ENCODE measurements around the gene KCND1. TPM values are rescaled to one million over a fixed set of nuclear protein-coding genes. Genes with fewer than 3 reads are reported as not detected.

The KCND1 gene
- total and polyA plus RNA-seq, 7 donors = 0.03 to 0.44 (median 0.30) TPM

- WGBS, 3 donors = 83 to 89% (median 84%) methylated on average over 3 of the region's 3 CpGs
- no peak overlapping the region for H3K4me3 ChIP-seq
- TF ChIP-seq CTCF (IDR thresholded peaks at IDR 0.05) = no peak
- H3K27ac ChIP-seq = no peak overlapping the region
- peaks cover 0 to 40% of the 10 kb centered on the region in 2 donors for H3K36me3 ChIP-seq (ENCODE audit: insufficient read depth in 1 of 2, low read depth in 1 of 2)
- intact Hi-C loops (cut with DNase I) = loop anchor here in 1 of 2 donors (10.0 kb wide), 1 partner anchor 71 kb away; the partner anchor contains the start of gene TFE3
- H3K9me3 ChIP-seq = no peaks in the 10 kb centered on the region
- H3K27me3 ChIP-seq (ENCODE audit: insufficient read depth in 3 of 3, low read length in 2 of 3) = peaks cover 0 to 22% (median 0%) of the 10 kb centered on the region in 3 donors
- no peaks in the 10 kb centered on the region for H3K4me1 ChIP-seq
- ATAC-seq (no peak), DNase-seq (no peak)
These were observed 2.4 kb upstream of the KCND1 start for GRCh38 chrX:48974033-48974432.

GRCh38 chrX:48972220-48973164, 848 bp upstream of the KCND1 start:
- Histone ChIP-seq H3K4me3 (peak overlapping the region; percentile 50), H3K9me3 (no peaks in the 10 kb centered on the region), H3K27me3 (ENCODE audit: insufficient read depth in 3 of 3, low read length in 2 of 3) (peaks cover 0 to 19% (median 0%) of the 10 kb centered on the region in 3 donors), H3K27ac (no peak overlapping the region), H3K36me3 (ENCODE audit: insufficient read depth in 1 of 2, low read depth in 1 of 2) (peaks cover 0 to 29% of the 10 kb centered on the region in 2 donors), H3K4me1 (no peaks in the 10 kb centered on the region)
- DNase-seq (peak in 1 of 2 donors; percentile 27), ATAC-seq (peak; percentile 58 to 83 (median 70))
- peak; percentile 45 for TF ChIP-seq CTCF (IDR thresholded peaks at IDR 0.05)
- WGBS, 3 donors = 18 to 41% (median 24%) methylated on average over 11 to 13 of the region's 13 CpGs
- intact Hi-C loops (cut with DNase I) = loop anchor here in 1 of 2 donors (10.0 kb wide), 1 partner anchor 72 kb away; the partner anchor contains the start of gene TFE3

GRCh38 chrX:48969471-48969870, 2.2 kb downstream of the KCND1 start:
- Histone ChIP-seq H3K9me3 (no peaks in the 10 kb centered on the region), H3K4me1 (no peaks in the 10 kb centered on the region), H3K36me3 (ENCODE audit: insufficient read depth in 1 of 2, low read depth in 1 of 2) (peaks cover 0 to 4% of the 10 kb centered on the region in 2 donors), H3K27me3 (ENCODE audit: insufficient read depth in 3 of 3, low read length in 2 of 3) (peaks cover 0 to 19% (median 0%) of the 10 kb centered on the region in 3 donors), H3K4me3 (no peak overlapping the region), H3K27ac (no peak overlapping the region)
- 84 to 92% (median 88%) methylated on average over 24 to 28 of the region's 28 CpGs for WGBS, 3 donors
- TF ChIP-seq CTCF (IDR thresholded peaks at IDR 0.05) = no peak
- intact Hi-C loops (cut with DNase I) = no loop called here
- no peak for DNase-seq
- no peak for ATAC-seq

- intact Hi-C loops (cut with DNase I) = no loop called here
- no peaks in the 10 kb centered on the region for H3K36me3 ChIP-seq (ENCODE audit: insufficient read depth in 1 of 2, low read depth in 1 of 2)
- no peak for TF ChIP-seq CTCF (IDR thresholded peaks at IDR 0.05)
- no peak for ATAC-seq
- no peaks in the 10 kb centered on the region for H3K4me1 ChIP-seq
- H3K27ac ChIP-seq = no peak overlapping the region
- 61 to 80% (median 74%) methylated on average over 1 of the region's 1 CpG for WGBS, 3 donors
- peaks cover 0 to 19% (median 0%) of the 10 kb centered on the region in 3 donors for H3K27me3 ChIP-seq (ENCODE audit: insufficient read depth in 3 of 3, low read length in 2 of 3)
- no peak overlapping the region for H3K4me3 ChIP-seq
- no peak for DNase-seq
- no peaks in the 10 kb centered on the region for H3K9me3 ChIP-seq
These were observed 3.3 kb downstream of the KCND1 start for GRCh38 chrX:48968377-48968776.

All from psoas muscle (tissue), 8 donors.